Endothelial cell of umbilical vein (primary cell): ENCODE results near the gene ZNF827. TPM values are rescaled to one million over a fixed set of nuclear protein-coding genes. Genes with fewer than 3 reads are reported as not detected.

Experiments
- BruUV-seq: library from RNA; stranded (reverse); fragments of 400-500 nt; replicated peaks from 2 replicates; lab custom pipeline; 2021; lab: Mats Ljungman, UMichigan
- CTCF ChIA-PET: fragments of 300-600, 350-600 bp; sonication (Branson Sonifier 250); formaldehyde crosslinking; loops from one replicate; lab custom pipeline; 2021; ENCODE audit warnings: antibody characterized with exemption, inconsistent platforms; lab: Charles Lee
- POLR2A ChIA-PET: fragments of 300-600, 350-600 bp; sonication (Branson Sonifier 250); formaldehyde crosslinking; loops from one replicate; lab custom pipeline; 2021; ENCODE audit warnings: antibody characterized with exemption, inconsistent platforms; lab: Charles Lee
- DNase-seq: peaks from one replicate; pipeline ENCODE4 v3.0.0-alpha.2; 2011; ENCODE audit warnings: low read depth, low spot score
- FAIRE-seq: peaks from 2 replicates; lab custom pipeline; 2011; peaks lifted over from hg19 to GRCh38; lab: Jason Lieb, UNC
- H2AFZ ChIP-seq: 2 replicates; pipeline ENCODE4 v1.6.0; 2012; ENCODE audit warnings: low read depth, low read length, control low read depth, inconsistent platforms
- H3K27ac ChIP-seq: 2 replicates; pipeline ENCODE4 v1.5.1; 2011; ENCODE audit warnings: low read depth, mild to moderate bottlenecking, control low read depth, low read length, moderate library complexity; ENCODE audit not compliant: insufficient read depth
- H3K27me3 ChIP-seq, 2 experiments: 2 replicates each; pipeline versions ENCODE4 v1.6.0 to v1.6.1; 2011; ENCODE audit warnings: low read length in 2 of 2, mixed read lengths in 1 of 2; ENCODE audit not compliant: control insufficient read depth in 2 of 2, insufficient read depth in 2 of 2
- H3K36me3 ChIP-seq, 2 experiments: 2 replicates in 1 of 2; 3 replicates in 1 of 2; pipeline ENCODE4 v1.5.1; 2011; ENCODE audit warnings: low read length in 2 of 2, mild to moderate bottlenecking in 1 of 2, moderate library complexity in 1 of 2; ENCODE audit not compliant: control insufficient read depth in 2 of 2, insufficient read depth in 2 of 2; ENCODE audit errors: extremely low read depth in 1 of 2
- H3K4me1 ChIP-seq: 3 replicates; pipeline ENCODE4 v1.5.1; 2011; ENCODE audit warnings: mild to moderate bottlenecking, low read length; ENCODE audit not compliant: control insufficient read depth, insufficient read depth; ENCODE audit errors: extremely low read depth
- H3K4me2 ChIP-seq: 2 replicates; pipeline ENCODE4 v1.6.1; 2011; ENCODE audit warnings: low read length, control low read depth, mixed read lengths; ENCODE audit not compliant: insufficient read depth
- H3K4me3 ChIP-seq, 3 experiments: fragments of 200-600 bp in 1 of 3; sonication (generic), shearing (Covaris generic) in 1 of 3; replicated peaks in 1 of 3; 2 replicates each; pipeline ENCODE4 v1.5.1; 2011 to 2016; ENCODE audit warnings: control low read depth in 3 of 3, low read length in 3 of 3, mild to moderate bottlenecking in 2 of 3, inconsistent platforms in 1 of 3, low read depth in 1 of 3, moderate library complexity in 1 of 3; ENCODE audit not compliant: insufficient read depth in 1 of 3
- H3K79me2 ChIP-seq: 2 replicates; pipeline ENCODE4 v1.6.0; 2012; ENCODE audit warnings: low read length, inconsistent platforms; ENCODE audit not compliant: control insufficient read depth, insufficient read depth
- H3K9ac ChIP-seq: replicated peaks from 2 replicates; pipeline ENCODE3; 2011; ENCODE audit warnings: low read length, control low read depth; ENCODE audit not compliant: insufficient read depth; ENCODE audit errors: extremely low read depth
- H3K9me1 ChIP-seq: replicated peaks from 3 replicates; pipeline ENCODE4 v1.6.0; 2011; ENCODE audit warnings: mild to moderate bottlenecking, low read length; ENCODE audit not compliant: control insufficient read depth, insufficient read depth; ENCODE audit errors: extremely low read depth
- H3K9me3 ChIP-seq: replicated peaks from 2 replicates; pipeline ENCODE4 v1.5.1; 2012; ENCODE audit warnings: low read length, inconsistent platforms; ENCODE audit not compliant: control insufficient read depth, insufficient read depth
- H4K20me1 ChIP-seq: replicated peaks from 2 replicates; pipeline ENCODE3; 2011; ENCODE audit warnings: mild to moderate bottlenecking, low read length; ENCODE audit not compliant: control insufficient read depth, insufficient read depth; ENCODE audit errors: extremely low read depth
- CTCF ChIP-seq, 2 donors: IDR thresholded peaks; 1 replicate in 1 of 2; 2 replicates in 1 of 2; pipeline ENCODE4 v1.5.1; 2011; ENCODE audit warnings: low read length in 2 of 2, mild to moderate bottlenecking in 2 of 2, moderate library complexity in 2 of 2, control low read depth in 1 of 2, inconsistent platforms in 1 of 2, low read depth in 1 of 2; ENCODE audit not compliant: insufficient read depth in 1 of 2; ENCODE audit errors: extremely low read depth in 1 of 2
- EZH2 ChIP-seq: IDR thresholded peaks from 2 replicates; pipeline ENCODE4 v1.6.1; 2012; ENCODE audit warnings: borderline replicate concordance, low read depth, mild to moderate bottlenecking, moderate library complexity, low read length, inconsistent platforms; ENCODE audit not compliant: severe bottlenecking
- FOS ChIP-seq: IDR thresholded peaks from 2 replicates; pipeline ENCODE4 v1.6.1; 2011; ENCODE audit warnings: mild to moderate bottlenecking, low read length, moderate library complexity, borderline replicate concordance; ENCODE audit not compliant: insufficient read depth
- GATA2 ChIP-seq: IDR thresholded peaks from 2 replicates; pipeline ENCODE4 v1.7.0; 2011; ENCODE audit warnings: low read depth, mild to moderate bottlenecking, moderate library complexity, mixed read lengths, low read length; ENCODE audit not compliant: insufficient read length, insufficient read depth
- JUN ChIP-seq: IDR thresholded peaks from 2 replicates; pipeline ENCODE4 v1.6.1; 2011; ENCODE audit warnings: borderline replicate concordance, low read depth; ENCODE audit not compliant: insufficient read length, insufficient read depth
- MAX ChIP-seq: IDR thresholded peaks from 2 replicates; pipeline ENCODE4 v1.6.1; 2011; ENCODE audit not compliant: insufficient read depth, insufficient read length
- MYC ChIP-seq: IDR thresholded peaks from one replicate; pipeline ENCODE4 v1.6.1; 2011; ENCODE audit warnings: mild to moderate bottlenecking, low read depth, low read length
- POLR2A ChIP-seq: IDR thresholded peaks from 2 replicates; pipeline ENCODE4 v1.6.1; 2012; ENCODE audit warnings: low read depth, mild to moderate bottlenecking, control low read depth, low read length
- POLR2AphosphoS5 ChIP-seq: IDR thresholded peaks from 2 replicates; pipeline ENCODE4 v1.6.1; 2012; ENCODE audit warnings: low read depth, mild to moderate bottlenecking, control low read depth, low read length, moderate library complexity; ENCODE audit not compliant: insufficient read depth
- dilution Hi-C: fragments of 300-500 bp; cut with MboI; formaldehyde crosslinking; loops from one replicate; pipeline ENCODE4 v1.15.0; 2019; ENCODE audit warnings: low sequenced_read_pairs; ENCODE audit not compliant: extremely low pct_ligation_motif_present
- intact Hi-C: fragments of 100-400 bp; cut with micrococcal nuclease; formaldehyde crosslinking; loops from one replicate; pipeline ENCODE4 v1.10.0; 2022
- polyA plus RNA-seq, 4 experiments: library from polyadenylated mRNA; depleted of rRNA in 3 of 4; stranded (reverse) in 3 of 4; unstranded in 1 of 4; fragments of >200 nt; gene quantifications; 2 replicates each; pipeline versions ENCODE4 v1.2.1 to v1.2.3, GENCODE V29; 2011 to 2012; ENCODE audit warnings: missing spikeins in 1 of 4
- total RNA-seq: library from RNA; stranded (reverse); gene quantifications from 2 replicates; pipeline ENCODE4 v1.2.3, GENCODE V29; 2021

Gene ZNF827
- total and polyA plus RNA-seq, 2 donors (not counting 3 experiments of a cell fraction or from before 2014, with no cell fraction given) = 16.9 to 23.7 TPM

- no peak for DNase-seq
- intact Hi-C loops (no loop called here), dilution Hi-C loops (no loop called here)
- H3K4me3 ChIP-seq = no peak overlapping the region
- no TSS peak for BruUV-seq
- H3K9ac ChIP-seq = no peak overlapping the region
- H3K9me1 ChIP-seq = no peaks in the 10 kb centered on the region
- H3K4me2 ChIP-seq = no peak overlapping the region
- H3K36me3 ChIP-seq = peaks cover 0 to 3% of the 10 kb centered on the region in 2 experiments
- POLR2A ChIA-PET = no interaction called here
- H3K27ac ChIP-seq = no peak overlapping the region
- CTCF ChIA-PET = no interaction called here
- no peaks in the 10 kb centered on the region for H3K9me3 ChIP-seq
- H2AFZ ChIP-seq = no peak overlapping the region
- peaks cover 3% of the 10 kb centered on the region for H3K4me1 ChIP-seq
- no peaks in the 10 kb centered on the region for H4K20me1 ChIP-seq
- no peaks in the 10 kb centered on the region for H3K27me3 ChIP-seq
- TF ChIP-seq POLR2AphosphoS5 = no peak
- no peak for FAIRE-seq
- no peaks in the 10 kb centered on the region for H3K79me2 ChIP-seq
These were observed 123.0 kb downstream of the ZNF827 start for GRCh38 chr4:145815626-145816025.

GRCh38 chr4:145815027-145815612 lies 123.5 kb downstream of the ZNF827 start:
- no TSS peak for BruUV-seq
- ChIA-PET CTCF (no interaction called here), POLR2A (no interaction called here)
- Histone ChIP-seq H3K27ac (no peak overlapping the region), H3K9me3 (no peaks in the 10 kb centered on the region), H3K36me3 (peaks cover 0 to 3% of the 10 kb centered on the region in 2 experiments), H3K4me3 (no peak overlapping the region), H3K9me1 (no peaks in the 10 kb centered on the region), H3K79me2 (no peaks in the 10 kb centered on the region), H2AFZ (no peak overlapping the region), H3K4me1 (peaks cover 3% of the 10 kb centered on the region), H3K27me3 (no peaks in the 10 kb centered on the region), H3K4me2 (no peak overlapping the region), H4K20me1 (no peaks in the 10 kb centered on the region), H3K9ac (no peak overlapping the region)
- dilution Hi-C loops = no loop called here
- TF ChIP-seq EZH2 (no peak), FOS (no peak), POLR2AphosphoS5 (no peak), MYC (no peak), GATA2 (no peak), MAX (no peak), POLR2A (no peak), JUN (no peak), CTCF (IDR thresholded peaks at IDR 0.05; ENCODE audit: extremely low read depth in 1 of 2, insufficient read depth in 1 of 2, low read depth in 1 of 2, low read length in 2 of 2) (no peak)
- FAIRE-seq = no peak
- intact Hi-C loops = no loop called here
- no peak for DNase-seq
